GM18519 (cell line): ENCODE measurements around the gene SH2B3.
"Not testable (repeated sequence)": the region's sequence is repeated elsewhere in the genome, so short reads cannot be mapped to it uniquely, and the experiment has no call there.

Source experiments
- ATAC-seq: cut with Tn5 transposase; IDR thresholded peaks from one replicate; pipeline ENCODE4 v1.9.1; 2021; ENCODE audit warnings: mild to moderate bottlenecking, moderate library complexity; ENCODE audit not compliant: unreplicated experiment, low FRiP score

Gene SH2B3

DNA sequence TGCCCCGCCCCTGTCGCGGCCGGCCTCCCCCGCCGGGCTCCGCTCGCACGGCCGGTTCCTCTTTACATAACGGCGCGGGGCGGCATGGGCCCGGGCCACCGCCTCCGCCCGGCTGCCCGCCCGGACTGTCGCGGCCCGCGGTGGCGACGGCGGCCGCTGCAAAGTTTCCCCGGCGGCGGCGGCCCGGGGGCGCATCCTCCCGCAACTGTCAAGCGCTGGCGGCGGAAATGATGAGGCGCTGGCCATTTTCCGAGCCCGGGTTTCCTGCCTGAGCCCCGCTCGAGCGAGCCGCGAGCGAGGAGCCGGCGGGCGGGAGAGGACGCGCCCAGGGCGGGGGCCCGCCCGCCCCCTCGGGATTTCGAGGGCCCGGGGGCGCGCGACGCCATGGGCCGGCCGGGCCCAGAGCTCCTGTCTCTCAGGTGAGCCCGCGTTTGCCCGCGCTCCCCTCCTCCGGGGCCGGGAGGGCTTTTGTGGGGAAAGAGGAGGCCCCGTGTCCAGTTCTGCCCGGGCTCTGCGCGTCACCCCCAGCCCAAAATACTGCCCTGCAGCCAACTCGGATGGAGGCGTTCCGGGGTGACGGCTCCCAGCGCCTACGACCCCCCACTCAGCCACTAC is at the start of gene SH2B3:
TSS of gene SH2B3 (plus strand) at position 65 of the 615 bp plus-strand sequence. CDS start 12,223 bp downstream, outside the sequence.
- ATAC-seq, result peak; percentile 10

DNA sequence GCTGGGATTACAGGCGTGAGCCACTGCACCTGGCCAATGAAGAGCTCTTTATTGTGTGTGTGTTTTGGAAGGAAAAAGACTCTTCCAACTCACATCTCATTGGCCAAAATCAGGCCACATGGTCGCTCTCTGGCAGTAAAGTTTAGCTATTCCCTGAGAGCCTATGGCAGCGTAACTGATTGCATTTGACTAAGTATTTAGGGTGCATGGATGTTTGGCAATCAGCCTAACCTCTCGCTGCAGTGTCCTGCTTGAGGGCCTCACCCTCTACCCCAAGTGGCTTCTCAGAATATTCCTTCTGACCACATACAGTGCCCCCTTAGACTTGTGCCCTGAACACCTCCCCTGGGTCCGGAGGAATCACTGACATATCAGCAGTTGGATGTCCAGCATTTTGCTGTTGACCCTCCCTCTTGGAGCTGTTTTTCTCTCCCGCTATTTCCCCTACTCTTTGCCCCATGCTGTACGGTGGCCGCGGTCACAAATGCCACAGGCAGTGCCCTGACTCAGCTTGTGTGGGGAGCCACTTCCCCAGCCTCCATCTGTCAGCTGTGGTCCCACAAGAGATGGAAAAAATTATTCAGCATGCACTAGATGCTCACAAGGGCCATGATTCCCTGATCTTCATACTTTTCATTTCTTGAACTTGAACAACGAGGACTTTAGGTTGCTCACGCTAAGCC is 46.4 kb upstream of the SH2B3 start:
- ATAC-seq, result no peak

DNA sequence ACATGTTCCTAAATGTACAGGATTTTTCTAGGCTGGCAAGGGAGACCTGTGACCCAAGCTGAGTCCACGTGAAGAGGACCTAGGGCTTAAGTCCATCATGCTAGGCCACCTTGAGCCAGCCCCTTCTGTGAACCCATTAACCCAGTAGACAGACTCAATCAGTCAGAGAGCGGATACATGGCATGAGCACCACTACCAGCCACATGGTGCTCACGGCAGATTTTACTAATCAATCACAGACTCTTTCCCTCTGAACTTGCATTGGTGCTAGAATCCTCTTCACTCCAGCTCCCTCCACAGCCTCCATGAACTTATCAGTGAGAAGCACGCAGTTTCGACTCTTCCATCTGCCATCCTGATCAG is 45.8 kb upstream of the SH2B3 start:
- ATAC-seq, result no peak

GRCh38 chr12:111360325-111360930 is 45.3 kb upstream of the SH2B3 start:
- ATAC-seq, result no peak

DNA sequence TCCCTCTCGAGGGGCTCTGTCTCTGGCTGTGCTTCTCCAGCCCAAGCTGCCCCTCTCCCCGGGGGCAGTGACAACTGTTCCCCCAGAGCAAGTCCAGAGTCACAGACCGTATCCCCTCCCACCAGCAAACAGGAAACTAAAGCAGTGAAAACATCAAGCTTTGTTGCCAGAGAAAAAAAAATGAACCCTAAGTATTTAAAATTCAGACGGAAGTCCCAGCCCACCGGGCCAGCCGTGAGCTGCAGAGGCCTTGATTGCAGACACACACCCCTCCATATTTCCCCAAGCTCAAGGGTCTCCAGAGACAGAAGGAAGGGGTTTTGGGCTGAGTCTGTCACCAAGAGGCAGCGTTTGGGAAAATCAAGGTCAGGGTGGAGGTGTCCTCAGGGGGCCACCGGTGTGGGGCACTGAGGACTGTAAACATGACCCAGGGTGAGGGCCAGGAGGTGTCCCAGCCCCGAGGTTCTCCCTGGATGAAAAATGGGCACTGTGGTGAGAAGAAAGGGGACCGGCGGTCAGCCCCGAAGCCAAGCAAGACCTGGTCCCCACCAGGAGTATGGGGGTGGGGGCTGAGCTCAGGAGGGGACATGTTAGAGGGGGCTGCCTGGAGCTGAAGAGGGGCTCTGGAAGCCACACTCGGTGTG is 44.5 kb upstream of the SH2B3 start:
- no peak for ATAC-seq

DNA sequence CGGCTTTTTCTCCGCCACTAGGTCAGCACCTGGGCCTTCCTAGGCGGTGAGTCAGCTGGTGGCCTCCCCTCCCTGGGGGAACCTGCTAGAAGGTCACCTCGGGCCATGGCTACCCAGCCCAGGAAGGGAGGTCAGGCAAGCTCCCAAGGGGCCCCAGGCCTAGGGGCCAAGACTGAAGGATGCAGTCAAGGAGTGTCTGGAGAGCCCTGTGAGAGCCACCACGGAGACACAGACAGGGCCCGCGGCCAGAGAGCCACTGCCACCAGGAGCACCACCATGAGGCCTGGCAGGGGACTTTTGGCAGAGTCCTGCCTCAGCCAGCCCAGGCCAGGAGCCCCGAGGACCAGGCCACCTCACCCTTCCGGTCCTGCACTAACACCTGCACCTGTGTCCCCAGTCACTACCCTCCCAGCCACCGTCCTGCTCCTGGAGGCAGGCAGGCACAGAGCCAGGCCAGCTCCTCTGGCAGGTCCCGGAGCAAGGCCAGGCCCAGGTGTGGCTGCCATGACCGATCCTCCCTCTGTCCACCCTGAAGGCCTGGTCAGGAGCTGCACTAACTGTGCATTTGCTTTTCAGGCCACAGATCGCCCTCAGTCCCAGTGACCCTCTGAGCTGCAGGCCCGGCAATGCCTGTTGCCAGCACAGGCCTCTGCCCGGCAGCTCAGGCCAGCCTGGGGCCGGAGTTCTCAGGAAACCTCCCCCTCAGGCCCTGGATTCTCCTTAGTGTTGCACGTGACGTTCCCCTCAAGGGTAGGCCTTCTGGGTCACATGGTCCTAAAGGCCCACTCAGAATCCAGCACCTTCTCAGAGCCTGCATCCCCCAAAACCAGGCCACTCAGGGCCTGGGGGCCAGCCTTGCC is 43.8 kb upstream of the SH2B3 start:
- ATAC-seq, result no peak

GRCh38 chr12:111362687-111363475 is 42.8 kb upstream of the SH2B3 start:
- no peak for ATAC-seq

- ATAC-seq, result no peak
Observed at GRCh38 chr12:111363578-111363977, 42.1 kb upstream of the SH2B3 start.

DNA sequence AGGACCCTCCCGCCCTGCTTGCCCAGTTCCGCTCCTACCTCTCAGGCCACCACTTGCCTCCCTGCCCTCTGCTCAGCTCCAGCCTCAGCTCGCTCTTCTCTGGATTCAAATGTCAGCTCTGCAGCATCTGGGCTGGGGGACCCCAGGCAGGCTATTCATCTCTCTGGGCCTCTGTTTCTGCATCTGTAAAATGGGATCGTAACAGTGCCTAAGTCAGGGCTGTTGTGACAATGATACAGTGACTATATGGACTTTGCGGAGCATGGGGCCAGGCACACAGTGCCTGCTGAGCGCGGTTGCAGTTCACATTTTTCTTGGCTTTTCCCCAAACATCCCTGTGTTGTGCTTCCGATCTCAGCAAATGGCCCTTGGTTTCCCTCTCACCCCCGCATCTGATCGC is 39.6 kb upstream of the SH2B3 start:
- no peak for ATAC-seq

DNA sequence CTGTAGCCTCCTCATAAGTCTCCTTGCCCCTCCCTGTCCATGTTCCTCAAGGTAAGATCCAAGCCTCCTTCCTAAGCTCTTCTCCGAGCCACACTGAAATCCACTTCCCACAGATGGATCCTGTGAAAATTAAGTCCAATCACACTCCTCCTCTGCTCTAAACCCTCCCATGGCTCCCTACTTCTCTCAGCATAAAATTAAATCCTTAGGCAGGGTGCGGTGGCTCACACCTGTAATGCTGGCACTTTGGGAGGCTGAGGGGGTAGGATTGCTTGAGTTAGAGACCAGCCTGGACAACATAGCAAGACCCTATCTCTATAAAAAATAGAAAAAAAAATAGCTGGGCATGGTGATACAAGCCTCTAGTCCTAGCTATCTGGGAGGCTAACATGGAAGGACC is 39.1 kb upstream of the SH2B3 start:
- ATAC-seq, result no peak

GRCh38 chr12:111367661-111368221 is 38.0 kb upstream of the SH2B3 start:
- ATAC-seq, result no peak

GRCh38 chr12:111368291-111368787 is 37.4 kb upstream of the SH2B3 start:
- ATAC-seq, result no peak

- no peak for ATAC-seq
Observed at GRCh38 chr12:111368788-111369495, 36.8 kb upstream of the SH2B3 start, which contains the start of gene PHETA1. PHETA1 (minus strand) TSS chr12:111369095; CDS start chr12:111363427, 5,668 bp downstream.

DNA sequence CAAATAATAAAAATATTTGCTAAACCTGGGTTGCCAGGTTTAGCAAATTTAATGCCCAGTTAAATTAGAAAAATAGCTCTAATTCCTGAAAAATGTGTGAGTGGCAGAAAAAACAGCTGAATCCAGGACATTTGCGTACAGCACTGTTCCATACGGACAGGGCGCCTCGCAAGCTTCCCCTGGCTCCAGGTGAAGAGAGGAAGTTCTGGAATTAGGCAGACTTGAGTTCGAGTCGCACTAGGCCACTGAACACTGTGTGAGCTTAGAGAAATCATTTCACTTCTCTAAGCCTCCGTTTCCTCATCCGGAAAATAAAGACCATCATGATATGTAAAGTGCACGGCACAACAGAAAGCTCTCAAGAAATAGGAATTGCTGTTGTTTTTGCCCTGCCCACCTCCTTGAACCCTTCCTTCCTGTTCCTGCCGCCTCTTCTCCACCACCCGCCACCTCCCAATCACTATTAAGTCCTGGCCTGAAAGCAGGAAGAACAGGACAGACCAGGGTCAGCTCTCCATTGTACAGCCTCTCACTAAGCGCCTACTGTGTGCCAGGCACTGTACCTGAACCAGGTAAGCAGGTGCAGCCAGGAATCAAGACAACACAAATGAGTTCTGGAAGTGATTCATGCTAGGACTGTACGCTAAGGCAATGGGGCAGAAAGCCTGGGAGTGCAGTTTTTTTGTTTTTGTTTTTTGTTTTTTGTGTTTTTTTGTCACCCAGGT is 36.1 kb upstream of the SH2B3 start:
- ATAC-seq, result no peak

- ATAC-seq, result not testable (repeated sequence)
Observed at GRCh38 chr12:111373231-111373630, 32.5 kb upstream of the SH2B3 start.

GRCh38 chr12:111377440-111377839 is 28.3 kb upstream of the SH2B3 start:
- no peak for ATAC-seq

DNA sequence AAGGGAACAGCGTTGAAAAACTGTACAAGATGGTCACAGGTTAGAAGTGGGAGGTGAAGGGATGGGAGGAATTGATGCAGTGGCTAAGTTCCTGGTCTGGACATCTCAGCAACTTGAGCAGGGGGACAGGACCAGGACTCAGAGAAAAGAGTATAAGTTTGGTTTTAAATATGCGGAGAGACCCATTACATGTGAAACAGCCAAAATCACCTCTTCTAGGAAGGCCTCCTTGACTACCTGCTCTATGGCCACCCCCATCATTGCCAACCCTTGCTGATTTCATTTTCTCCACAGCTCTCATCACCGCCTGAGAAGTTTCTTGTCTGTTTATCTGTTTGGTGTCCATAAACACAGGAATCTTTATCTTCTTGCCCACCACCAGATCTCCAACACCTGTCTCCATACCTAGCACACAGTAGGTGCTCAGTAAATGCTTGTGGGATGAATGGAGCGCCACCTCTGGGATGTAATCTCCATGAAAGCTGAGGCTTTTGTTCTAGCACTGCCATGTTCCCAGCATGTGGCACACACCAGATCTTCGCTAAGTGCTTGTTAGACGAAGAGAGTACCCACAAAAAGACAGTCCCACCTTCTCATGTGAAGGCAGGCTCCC is 25.7 kb upstream of the SH2B3 start:
- ATAC-seq, result no peak
